CD4-positive, alpha-beta memory T cell (primary cell): Measurements from ENCODE around the gene RTP5. TPM values are rescaled to one million over a fixed set of nuclear protein-coding genes. Genes with fewer than 3 reads are reported as not detected.

Experiments
- CTCF ChIA-PET: fragments of 350-600 bp; sonication (Branson Sonifier 250); formaldehyde crosslinking; loops from one replicate; lab custom pipeline; 2021; ENCODE audit warnings: inconsistent platforms; ENCODE audit not compliant: partially characterized antibody; lab: Charles Lee
- POLR2A ChIA-PET: fragments of 350-600 bp; sonication (Branson Sonifier 250); formaldehyde crosslinking; loops from one replicate; lab custom pipeline; 2021; ENCODE audit not compliant: partially characterized antibody; lab: Charles Lee
- DNase-seq, 5 donors: peaks; one replicate each; pipeline versions ENCODE4 v3.0.0 to v3.0.0-alpha.2; 2020 to 2022; ENCODE audit warnings: mixed read lengths in 1 of 5
- H3K27ac ChIP-seq: one replicate; pipeline ENCODE4 v1.7.0; 2013; ENCODE audit warnings: low read depth, low read length
- H3K27me3 ChIP-seq: 2 replicates; pipeline ENCODE4 v1.7.0; 2013; ENCODE audit warnings: mild to moderate bottlenecking, low read length, moderate library complexity; ENCODE audit not compliant: insufficient read depth
- H3K36me3 ChIP-seq: 2 replicates; pipeline ENCODE4 v1.7.0; 2013; ENCODE audit warnings: mild to moderate bottlenecking, low read length, moderate library complexity; ENCODE audit not compliant: insufficient read depth
- H3K4me1 ChIP-seq: 2 replicates; pipeline ENCODE4 v1.7.0; 2013; ENCODE audit warnings: mild to moderate bottlenecking, low read length, moderate library complexity; ENCODE audit not compliant: insufficient read depth
- H3K4me3 ChIP-seq, 2 donors: one replicate each; pipeline ENCODE4 v1.7.0; 2013; ENCODE audit warnings: low read length in 2 of 2, mild to moderate bottlenecking in 1 of 2
- H3K9me3 ChIP-seq, 2 donors: one replicate each; pipeline ENCODE4 v1.7.0; 2013; ENCODE audit warnings: low read length in 2 of 2, control low read depth in 1 of 2; ENCODE audit not compliant: control insufficient read depth in 1 of 2
- H3K27ac Mint-ChIP-seq, 7 donors: one replicate each; pipeline ENCODE4 v1.8.0; 2020 to 2021; ENCODE audit warnings: mixed read lengths in 7 of 7, mild to moderate bottlenecking in 6 of 7, inconsistent platforms in 3 of 7, moderate library complexity in 3 of 7
- H3K27me3 Mint-ChIP-seq, 2 donors: one replicate each; pipeline ENCODE4 v1.8.0; 2020 to 2021; ENCODE audit warnings: mixed read lengths in 2 of 2
- H3K36me3 Mint-ChIP-seq, 2 donors: one replicate each; pipeline ENCODE4 v1.8.0; 2020 to 2021; ENCODE audit warnings: mixed read lengths in 2 of 2, inconsistent platforms in 1 of 2, mild to moderate bottlenecking in 1 of 2
- H3K4me1 Mint-ChIP-seq, 4 donors: one replicate each; pipeline ENCODE4 v1.8.0; 2020 to 2021; ENCODE audit warnings: mixed read lengths in 4 of 4, mild to moderate bottlenecking in 1 of 4
- H3K4me3 Mint-ChIP-seq, 8 donors: one replicate each; pipeline ENCODE4 v1.8.0; 2020 to 2021; ENCODE audit warnings: mixed read lengths in 8 of 8, mild to moderate bottlenecking in 7 of 8, moderate library complexity in 6 of 8, inconsistent platforms in 3 of 8
- H3K9me3 Mint-ChIP-seq, 8 donors: one replicate each; pipeline ENCODE4 v1.8.0; 2020 to 2021; ENCODE audit warnings: mixed read lengths in 8 of 8, mild to moderate bottlenecking in 5 of 8, inconsistent platforms in 3 of 8, moderate library complexity in 1 of 8
- intact Hi-C: fragments of 100-400 bp; cut with micrococcal nuclease; formaldehyde crosslinking; loops from one replicate; pipeline ENCODE4 v1.15.1; 2023
- polyA plus RNA-seq, 2 donors: library from polyadenylated mRNA; unstranded; fragments of 300-500 nt; fragmentation: Illumina TruSeq; gene quantifications; one replicate each; pipeline ENCODE4 v1.2.3, GENCODE V29; 2021
- total RNA-seq, 2 experiments: library from RNA; stranded (reverse); gene quantifications; one replicate each; pipeline ENCODE4 v1.2.3, GENCODE V29; 2021

Gene RTP5
- total and polyA plus RNA-seq, 4 experiments from 2014 or later, result 0.28 TPM; not detected in 3

DNA sequence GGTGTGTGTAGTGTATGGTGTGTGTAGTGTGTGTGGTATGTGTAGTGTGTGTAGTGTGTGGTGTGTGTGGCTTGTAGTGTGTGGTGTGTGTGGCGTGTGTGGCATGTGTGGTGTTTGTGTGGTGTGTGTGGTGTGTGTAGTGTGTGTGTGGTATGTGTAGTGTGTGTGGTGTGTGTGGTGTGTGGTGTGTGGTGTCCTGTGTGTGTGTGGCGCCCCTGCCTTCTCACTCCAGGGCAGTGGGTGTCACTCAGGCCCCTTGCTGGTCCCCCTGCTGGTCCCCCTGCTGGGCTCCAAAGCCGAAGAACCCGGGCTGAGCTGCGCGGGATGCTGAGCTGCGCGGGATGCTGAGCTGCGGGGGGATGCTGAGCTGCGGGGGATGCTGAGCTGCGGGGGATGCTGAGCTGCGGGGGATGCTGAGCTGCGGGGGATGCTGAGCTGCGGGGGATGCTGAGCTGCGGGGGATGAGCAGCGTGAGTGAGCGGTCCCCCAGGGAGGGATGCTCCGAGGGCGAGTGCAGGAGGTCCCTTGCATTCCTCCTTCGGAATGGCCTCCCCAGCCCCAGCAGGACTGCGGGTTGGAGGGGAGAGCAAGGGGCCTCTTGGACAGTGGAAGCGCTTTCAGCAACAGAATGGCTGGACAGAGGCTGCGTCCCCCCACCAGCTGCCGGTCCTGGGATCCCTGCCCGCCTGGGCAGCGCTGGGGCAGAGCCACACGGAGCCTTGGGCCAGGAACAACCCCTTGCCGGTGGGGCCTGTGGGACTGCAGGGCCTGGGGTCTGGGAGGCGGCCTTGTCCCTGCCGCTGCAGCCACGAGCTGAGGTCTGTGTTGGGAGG lies 3.4 kb upstream of the RTP5 start:
- H3K27ac ChIP-seq, result no peak overlapping the region
- H3K27me3 Mint-ChIP-seq, result peaks cover 0 to 5% of the 10 kb centered on the region in 2 donors
- H3K9me3 ChIP-seq, result no peaks in the 10 kb centered on the region
- no peaks in the 10 kb centered on the region for H3K27me3 ChIP-seq
- POLR2A ChIA-PET, result interaction anchor here (1.1 to 3.1 kb wide), 3 partner anchors 7 to 180 kb away, joined by 3 to 31 read pairs (median 6); partner anchors contain the start of genes DTYMK and PDCD1
- no peaks in the 10 kb centered on the region for H3K36me3 ChIP-seq
- H3K27ac Mint-ChIP-seq, result peak overlapping the region in 4 of 7 donors; percentile 24 to 87 (median 62)
- H3K4me3 ChIP-seq, result no peak overlapping the region
- intact Hi-C loops, result no loop called here
- H3K4me1 Mint-ChIP-seq, result peaks cover 54 to 80% (median 65%) of the 10 kb centered on the region in 4 donors
- CTCF ChIA-PET, result interaction anchor here (1.1 to 1.4 kb wide), 2 partner anchors 12 kb away, joined by 3 to 4 read pairs; no protein-coding TSS in a partner anchor
- DNase-seq, result no peak
- H3K4me1 ChIP-seq, result peaks cover 78% of the 10 kb centered on the region
- H3K4me3 Mint-ChIP-seq, result peak overlapping the region in 3 of 8 donors; percentile 10 to 65 (median 56)
- H3K36me3 Mint-ChIP-seq, result no peaks in the 10 kb centered on the region
- H3K9me3 Mint-ChIP-seq, result peaks cover 0 to 3% (median 0%) of the 10 kb centered on the region in 8 donors

DNA sequence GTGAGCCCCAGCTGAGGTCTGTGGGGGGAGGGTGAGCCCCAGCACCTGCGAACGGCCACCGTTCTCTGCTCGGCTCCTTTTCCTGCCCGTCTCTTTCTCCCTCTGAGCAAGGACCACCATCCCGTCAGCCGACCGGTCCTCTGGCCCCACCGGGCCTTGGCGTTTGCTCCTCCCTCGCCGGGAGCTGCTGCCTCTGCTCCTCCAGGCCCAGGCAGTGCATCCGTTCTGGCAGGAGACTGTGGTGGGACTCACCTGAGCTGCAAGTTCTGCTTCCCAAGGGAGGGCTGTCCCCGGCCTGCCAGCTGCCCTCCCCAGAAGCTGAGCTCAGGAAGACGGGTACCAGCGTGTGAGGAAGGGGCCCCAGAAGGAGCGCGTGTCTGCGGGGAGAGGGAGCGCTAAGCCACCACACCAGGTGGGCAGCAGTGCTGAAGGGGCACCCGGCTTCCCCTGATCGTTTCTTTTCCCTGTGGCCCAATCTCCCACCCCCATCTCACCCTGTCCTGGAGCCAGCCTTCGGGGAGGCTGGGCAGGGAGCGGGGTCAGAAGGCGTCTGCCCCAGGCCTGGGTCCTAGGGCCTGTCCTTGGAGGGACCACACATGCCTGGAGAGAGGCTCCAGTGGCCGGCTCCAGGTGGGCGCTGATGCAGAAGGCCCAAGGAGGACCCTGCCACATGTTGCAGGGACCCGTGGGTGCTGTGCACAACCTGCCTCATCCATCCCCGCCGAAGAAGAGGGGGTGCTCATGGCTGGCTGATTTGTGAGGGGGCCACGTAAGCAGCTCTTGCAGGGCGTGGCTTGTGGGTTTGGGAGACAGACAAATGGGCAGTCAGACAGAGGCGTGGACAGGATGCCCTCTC lies 2.5 kb upstream of the RTP5 start:
- CTCF ChIA-PET, result interaction anchor here (0.6 to 2.6 kb wide), 7 partner anchors 7 to 225 kb away, joined by 3 to 29 read pairs (median 5); no protein-coding TSS in a partner anchor
- peaks cover 0 to 3% (median 0%) of the 10 kb centered on the region in 8 donors for H3K9me3 Mint-ChIP-seq

DNA sequence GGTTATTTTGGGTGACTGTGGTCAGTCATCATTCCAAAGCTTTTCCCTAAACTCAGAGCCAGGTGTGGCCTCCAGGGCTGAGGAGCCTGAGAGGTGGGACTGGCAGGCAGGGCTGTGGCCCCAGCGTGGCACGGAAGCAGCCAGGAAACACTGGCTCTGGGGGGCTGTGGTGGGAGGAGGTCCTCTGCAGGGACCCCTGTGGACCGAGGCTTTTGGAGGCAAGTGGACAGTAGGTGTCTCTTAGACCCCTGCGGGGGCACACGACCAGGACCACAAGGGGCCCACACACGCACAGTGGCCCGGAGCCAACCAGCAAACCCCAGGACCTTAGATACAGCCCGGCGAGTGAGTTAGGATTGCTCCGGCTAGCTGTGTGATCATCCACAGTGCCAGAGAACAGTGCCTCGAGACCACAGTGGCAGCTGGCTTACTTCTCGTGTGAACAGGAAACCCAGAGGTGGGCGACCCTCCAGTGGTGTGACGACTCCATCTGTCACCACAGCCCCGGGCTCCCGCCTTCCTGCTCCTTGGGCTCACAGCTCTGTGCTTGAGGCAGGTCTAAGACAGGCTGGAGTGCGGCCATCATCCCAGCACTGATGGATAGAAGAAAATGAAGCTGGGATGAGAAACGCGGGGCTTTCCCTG lies 1.6 kb upstream of the RTP5 start:
- H3K27me3 Mint-ChIP-seq, result peaks cover 0 to 5% of the 10 kb centered on the region in 2 donors
- peak overlapping the region in 7 of 8 donors; percentile 15 to 85 (median 51) for H3K4me3 Mint-ChIP-seq
- Histone ChIP-seq H3K27ac (peak overlapping the region; percentile 40), H3K27me3 (no peaks in the 10 kb centered on the region), H3K4me1 (peaks cover 80% of the 10 kb centered on the region), H3K36me3 (no peaks in the 10 kb centered on the region), H3K9me3 (no peaks in the 10 kb centered on the region), H3K4me3 (peak overlapping the region in 1 of 2 donors; percentile 13)
- intact Hi-C loops, result no loop called here
- peaks cover 45 to 67% (median 56%) of the 10 kb centered on the region in 4 donors for H3K4me1 Mint-ChIP-seq
- ChIA-PET POLR2A (interaction anchor here (0.6 to 3.1 kb wide), 15 partner anchors 9 to 169 kb away, joined by 3 to 31 read pairs (median 5); partner anchors contain the start of genes D2HGDH, ING5 and PDCD1), CTCF (interaction anchor here (0.6 to 2.6 kb wide), 10 partner anchors 8 to 226 kb away, joined by 3 to 29 read pairs (median 4); no protein-coding TSS in a partner anchor)
- peak; percentile 45 to 79 (median 51) for DNase-seq
- H3K9me3 Mint-ChIP-seq, result peaks cover 0 to 3% (median 0%) of the 10 kb centered on the region in 8 donors
- H3K36me3 Mint-ChIP-seq, result no peaks in the 10 kb centered on the region
- H3K27ac Mint-ChIP-seq, result peak overlapping the region; percentile 4 to 95 (median 76)

More for the DNA sequence above, 2.5 kb upstream of the RTP5 start:
- Histone ChIP-seq H3K36me3 (no peaks in the 10 kb centered on the region), H3K4me1 (peaks cover 85% of the 10 kb centered on the region), H3K27me3 (no peaks in the 10 kb centered on the region), H3K27ac (peak overlapping the region; percentile 40), H3K4me3 (no peak overlapping the region), H3K9me3 (no peaks in the 10 kb centered on the region)
- Mint-ChIP-seq H3K27me3 (peaks cover 0 to 5% of the 10 kb centered on the region in 2 donors), H3K27ac (peak overlapping the region in 3 of 7 donors; percentile 19 to 76 (median 66)), H3K4me3 (peak overlapping the region in 2 of 8 donors; percentile 20 to 32), H3K36me3 (no peaks in the 10 kb centered on the region), H3K4me1 (peaks cover 48 to 76% (median 59%) of the 10 kb centered on the region in 4 donors)
- intact Hi-C loops, result no loop called here
- POLR2A ChIA-PET, result interaction anchor here (1.1 to 3.1 kb wide), 7 partner anchors 8 to 180 kb away, joined by 3 to 31 read pairs (median 10); partner anchors contain the start of genes D2HGDH, DTYMK and PDCD1
- no peak for DNase-seq

DNA sequence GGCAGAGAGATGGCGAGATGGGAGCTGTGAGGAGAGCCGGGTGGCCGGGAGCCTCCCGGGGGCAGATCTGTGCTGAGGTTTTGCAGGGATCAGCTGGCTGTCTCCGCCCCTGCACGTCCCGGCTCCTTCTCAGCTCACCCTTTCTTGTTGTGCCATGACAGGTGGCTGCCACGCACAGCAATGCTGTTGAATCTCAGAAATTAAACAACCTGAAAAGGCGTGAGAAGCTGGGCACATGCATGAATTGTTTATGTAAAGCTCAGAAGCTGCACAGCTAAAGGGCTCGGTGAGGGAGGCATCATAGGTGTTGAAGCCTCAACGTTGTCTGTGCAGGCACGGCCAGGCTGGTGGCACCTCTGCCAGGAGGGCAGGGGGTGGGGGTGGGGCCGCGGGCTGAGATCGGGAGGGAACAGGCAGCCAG lies 858 bp upstream of the RTP5 start:
- intact Hi-C loops, result no loop called here

DNA sequence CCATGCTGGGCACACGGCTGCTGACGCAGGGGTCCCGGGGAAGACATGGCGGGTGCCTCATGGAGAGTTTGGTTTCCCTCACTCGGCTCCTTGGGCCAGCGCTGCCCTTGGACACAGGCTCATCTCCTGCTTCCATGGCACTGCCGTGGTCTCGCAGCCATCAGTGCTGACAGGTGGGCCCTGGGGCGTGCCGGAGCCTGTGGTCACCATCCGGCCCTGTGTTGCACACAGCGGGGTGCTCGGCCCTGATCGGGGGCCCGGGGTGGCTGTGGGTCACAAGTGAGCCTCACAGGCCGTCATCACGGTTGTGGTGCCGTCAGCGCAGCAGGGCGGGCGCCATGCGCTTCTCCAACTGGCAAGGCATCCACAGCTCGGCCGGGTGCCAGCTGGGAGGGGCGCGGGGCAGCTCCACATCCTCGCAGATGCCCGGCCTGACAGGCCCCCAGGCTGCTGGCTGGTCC lies 582 bp downstream of the RTP5 start:
- POLR2A ChIA-PET, result interaction anchor here (0.9 to 1.7 kb wide), 2 partner anchors 9 to 107 kb away, joined by 3 to 6 read pairs; no protein-coding TSS in a partner anchor
- Histone ChIP-seq H3K4me3 (no peak overlapping the region), H3K9me3 (no peaks in the 10 kb centered on the region), H3K36me3 (no peaks in the 10 kb centered on the region), H3K27me3 (no peaks in the 10 kb centered on the region), H3K4me1 (peaks cover 58% of the 10 kb centered on the region), H3K27ac (no peak overlapping the region)
- Mint-ChIP-seq H3K9me3 (peaks cover 0 to 3% (median 0%) of the 10 kb centered on the region in 8 donors), H3K4me3 (no peak overlapping the region), H3K36me3 (no peaks in the 10 kb centered on the region), H3K27me3 (peaks cover 0 to 3% of the 10 kb centered on the region in 2 donors), H3K4me1 (peaks cover 28 to 45% (median 37%) of the 10 kb centered on the region in 4 donors), H3K27ac (no peak overlapping the region)
- CTCF ChIA-PET, result no interaction called here
- DNase-seq, result no peak
- intact Hi-C loops, result no loop called here

More for the DNA sequence above, 858 bp upstream of the RTP5 start:
- Histone ChIP-seq H3K36me3 (no peaks in the 10 kb centered on the region), H3K4me1 (peaks cover 73% of the 10 kb centered on the region), H3K27me3 (no peaks in the 10 kb centered on the region), H3K4me3 (peak overlapping the region in 1 of 2 donors; percentile 13), H3K9me3 (no peaks in the 10 kb centered on the region), H3K27ac (peak overlapping the region; percentile 40)
- no peaks in the 10 kb centered on the region for H3K36me3 Mint-ChIP-seq
- CTCF ChIA-PET, result interaction anchor here (0.8 to 2.6 kb wide), 7 partner anchors 9 to 135 kb away, joined by 3 to 29 read pairs (median 6); no protein-coding TSS in a partner anchor
- peaks cover 0 to 3% (median 0%) of the 10 kb centered on the region in 8 donors for H3K9me3 Mint-ChIP-seq
- peak overlapping the region; percentile 15 to 85 (median 59) for H3K4me3 Mint-ChIP-seq
- peaks cover 0 to 5% of the 10 kb centered on the region in 2 donors for H3K27me3 Mint-ChIP-seq
- peaks cover 39 to 59% (median 49%) of the 10 kb centered on the region in 4 donors for H3K4me1 Mint-ChIP-seq
- DNase-seq, result peak in 2 of 5 donors; percentile 18 to 35
- peak overlapping the region; percentile 4 to 95 (median 76) for H3K27ac Mint-ChIP-seq
- POLR2A ChIA-PET, result interaction anchor here (0.5 to 3.1 kb wide), 16 partner anchors 10 to 170 kb away, joined by 3 to 31 read pairs (median 4); partner anchors contain the start of genes D2HGDH, ING5 and PDCD1
